Epidermal melanocyte (primary cell): ENCODE data around the gene CRYBA2.
A peak's percentile ranks its signal among the peaks of the same experiment; 100 is the strongest.

Experiments used
- DNase-seq: peaks from one replicate; pipeline ENCODE4 v3.0.0; 2011; ENCODE audit warnings: low spot score; ENCODE audit not compliant: insufficient read length

Gene CRYBA2

GRCh38 chr2:218999021-218999880, 6.0 kb upstream of the CRYBA2 start:
- DNase-seq = no peak

- no peak for DNase-seq
These were observed 5.3 kb upstream of the CRYBA2 start for GRCh38 chr2:218998414-218999002.

GRCh38 chr2:218997731-218998130, 4.5 kb upstream of the CRYBA2 start:
- no peak for DNase-seq

- no peak for DNase-seq
These were observed 3.7 kb upstream of the CRYBA2 start for GRCh38 chr2:218996937-218997336.

GRCh38 chr2:218995972-218996711, 2.9 kb upstream of the CRYBA2 start:
- peak; percentile 93 for DNase-seq

- no peak for DNase-seq
These were observed 2.3 kb upstream of the CRYBA2 start for GRCh38 chr2:218995561-218995960.

- DNase-seq = peak; percentile 14
These were observed 398 bp downstream of the CRYBA2 start for GRCh38 chr2:218992703-218993344.

- DNase-seq = no peak
These were observed 1.0 kb downstream of the CRYBA2 start for GRCh38 chr2:218992196-218992595.

- DNase-seq = peak; percentile 14
These were observed 1.5 kb downstream of the CRYBA2 start for GRCh38 chr2:218991674-218992168.

GRCh38 chr2:218990612-218991011, 2.6 kb downstream of the CRYBA2 start:
- DNase-seq = peak; percentile 8

- DNase-seq = no peak
These were observed 3.2 kb downstream of the CRYBA2 start for GRCh38 chr2:218990052-218990451.

- no peak for DNase-seq
These were observed 4.6 kb downstream of the CRYBA2 start for GRCh38 chr2:218988650-218989049.

- DNase-seq = peak; percentile 13
These were observed 5.1 kb downstream of the CRYBA2 start for GRCh38 chr2:218988164-218988563.

GRCh38 chr2:218986148-218986761, 7.0 kb downstream of the CRYBA2 start:
- peak; percentile 16 for DNase-seq

GRCh38 chr2:218985325-218986091, 7.7 kb downstream of the CRYBA2 start:
- DNase-seq = peak; percentile 13

- peak; percentile 10 for DNase-seq
These were observed 8.2 kb downstream of the CRYBA2 start, which contains the start of gene FEV for GRCh38 chr2:218985021-218985324. TSS of gene FEV (minus strand) at chr2:218985184. CDS start at chr2:218985075, 109 bp downstream.

- peak; percentile 16 for DNase-seq
These were observed 8.8 kb downstream of the CRYBA2 start for GRCh38 chr2:218984239-218985020.

GRCh38 chr2:218983934-218984238, 9.3 kb downstream of the CRYBA2 start:
- DNase-seq = no peak

GRCh38 chr2:218983263-218983933, 9.8 kb downstream of the CRYBA2 start:
- DNase-seq = peak; percentile 14
